NOMO-1 treated with DMSO at 0.1 percent for 48 hours (cell line): ENCODE data around the gene C4orf36.

Experiments
- DNase-seq: peaks from one replicate; lab custom pipeline; 2025; ENCODE audit not compliant: unreplicated experiment; lab: John Stamatoyannopoulos, UW

The C4orf36 gene, protein sequence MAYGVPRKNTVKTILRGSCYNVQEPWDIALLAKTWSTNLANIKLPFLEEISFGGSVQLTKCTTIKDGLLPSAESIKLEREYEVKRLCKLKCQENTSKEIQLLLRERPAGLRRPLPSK

DNA sequence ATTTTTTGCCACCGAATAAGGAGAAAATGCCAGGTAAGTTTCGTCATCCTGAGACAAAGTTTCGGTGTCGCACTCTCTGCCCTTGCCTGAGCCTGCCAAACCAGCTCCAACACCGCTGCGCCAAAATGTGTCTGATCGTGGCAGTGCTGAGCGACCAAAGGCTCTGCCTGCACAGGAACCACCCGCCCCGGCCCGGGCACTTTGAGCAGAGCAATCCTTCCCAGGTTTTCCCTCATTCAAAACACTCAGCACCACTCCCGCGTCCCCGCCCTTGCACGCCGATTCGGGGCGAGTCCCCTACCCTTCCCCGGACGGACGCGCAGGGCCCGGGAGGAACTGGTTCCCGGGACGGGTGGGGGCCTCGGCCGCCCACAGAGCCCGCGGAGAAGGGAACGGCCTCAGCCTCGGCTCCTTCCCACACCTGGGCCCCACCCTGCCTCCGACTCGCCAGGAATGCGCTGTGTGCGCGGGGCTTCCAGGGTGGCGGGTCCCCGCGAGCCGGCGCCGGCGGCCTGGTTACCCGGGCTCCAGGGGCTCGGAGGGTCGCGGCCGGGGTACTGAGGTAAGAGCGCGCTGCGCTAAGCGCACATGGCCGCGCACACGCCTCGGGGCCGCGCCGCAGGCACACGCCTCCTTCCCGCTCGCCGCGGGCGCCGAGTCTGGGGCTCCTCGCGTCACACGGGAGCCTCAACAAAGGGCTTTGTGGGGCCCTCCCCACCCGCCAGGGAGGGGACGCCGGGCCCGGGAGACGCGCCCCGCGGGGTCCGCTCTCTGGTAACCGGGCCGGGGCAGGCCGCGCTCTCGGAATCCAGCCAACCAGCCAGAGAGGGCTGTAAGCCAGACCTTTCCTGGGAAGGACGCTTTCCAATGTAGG lies at the start of gene C4orf36:
C4orf36 (minus strand) TSS at position 661 of the 874 bp plus-strand sequence. CDS start 902 bp downstream, outside the sequence.
- peak; percentile 49 for DNase-seq

DNA sequence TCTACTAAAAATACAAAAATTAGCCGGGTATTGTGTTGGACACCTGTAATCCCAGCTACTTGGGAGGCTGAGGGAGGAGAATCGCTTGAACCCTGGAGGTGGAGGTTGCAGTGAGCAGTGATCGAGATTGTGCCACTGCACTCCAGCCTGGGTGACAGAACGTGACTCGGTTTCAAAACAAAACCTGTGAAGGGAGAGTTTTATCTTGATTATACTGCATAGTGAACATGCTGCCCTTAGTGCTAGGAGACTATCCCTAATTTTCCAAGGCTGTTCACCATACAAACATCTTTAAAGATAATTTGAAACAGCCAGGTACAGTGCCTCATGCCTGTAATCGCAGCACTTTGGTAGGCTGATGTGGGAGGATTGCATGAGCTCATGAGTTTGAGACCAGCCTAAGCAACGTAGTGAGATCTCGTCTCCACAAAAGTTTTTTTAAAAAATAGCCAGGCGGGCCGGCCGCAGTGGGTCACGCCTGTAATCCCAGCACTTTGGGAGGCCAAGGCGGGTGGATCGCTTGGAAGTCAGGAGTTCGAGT lies 48.8 kb upstream of the C4orf36 start:
- DNase-seq, result no peak

DNA sequence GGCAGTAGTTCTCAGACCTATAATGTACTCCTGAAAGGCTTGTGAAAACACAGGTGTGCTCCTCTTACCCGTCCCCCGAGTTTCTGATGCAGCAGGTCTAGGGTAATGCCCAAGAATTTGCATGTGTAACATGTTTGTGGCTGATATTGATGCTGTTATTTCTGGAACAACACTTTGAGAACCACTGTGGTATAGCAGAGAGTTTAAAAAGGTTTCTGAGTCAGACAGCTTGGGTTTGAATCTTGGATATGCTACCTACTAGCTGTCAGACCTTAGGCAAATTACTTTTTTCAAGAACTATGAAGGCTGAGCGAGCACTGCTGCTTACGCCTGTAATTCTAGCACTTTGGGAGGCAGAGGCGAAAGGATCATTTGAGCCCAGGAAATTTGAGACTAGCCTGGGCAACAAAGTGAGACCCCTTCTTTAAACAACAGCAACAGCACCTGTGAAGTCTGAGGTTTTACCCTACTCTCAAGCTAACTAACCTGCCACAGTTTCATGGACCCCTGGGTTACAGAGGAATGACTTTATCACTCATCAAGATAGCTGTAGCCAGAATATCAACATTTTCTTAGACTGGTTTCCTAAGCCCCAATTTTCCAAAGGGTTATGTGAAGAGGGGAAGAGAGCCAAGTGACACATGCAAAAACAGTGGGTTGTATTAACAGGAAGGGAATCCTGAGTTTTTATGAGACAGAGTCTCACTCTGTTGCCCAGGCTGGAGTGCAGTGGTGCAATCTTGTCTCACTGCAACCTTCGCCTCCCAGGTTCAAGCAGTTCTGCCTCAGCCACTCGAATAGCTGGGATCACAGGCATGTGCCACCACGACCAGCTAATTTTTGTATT lies 47.7 kb upstream of the C4orf36 start:
- DNase-seq, result no peak

DNA sequence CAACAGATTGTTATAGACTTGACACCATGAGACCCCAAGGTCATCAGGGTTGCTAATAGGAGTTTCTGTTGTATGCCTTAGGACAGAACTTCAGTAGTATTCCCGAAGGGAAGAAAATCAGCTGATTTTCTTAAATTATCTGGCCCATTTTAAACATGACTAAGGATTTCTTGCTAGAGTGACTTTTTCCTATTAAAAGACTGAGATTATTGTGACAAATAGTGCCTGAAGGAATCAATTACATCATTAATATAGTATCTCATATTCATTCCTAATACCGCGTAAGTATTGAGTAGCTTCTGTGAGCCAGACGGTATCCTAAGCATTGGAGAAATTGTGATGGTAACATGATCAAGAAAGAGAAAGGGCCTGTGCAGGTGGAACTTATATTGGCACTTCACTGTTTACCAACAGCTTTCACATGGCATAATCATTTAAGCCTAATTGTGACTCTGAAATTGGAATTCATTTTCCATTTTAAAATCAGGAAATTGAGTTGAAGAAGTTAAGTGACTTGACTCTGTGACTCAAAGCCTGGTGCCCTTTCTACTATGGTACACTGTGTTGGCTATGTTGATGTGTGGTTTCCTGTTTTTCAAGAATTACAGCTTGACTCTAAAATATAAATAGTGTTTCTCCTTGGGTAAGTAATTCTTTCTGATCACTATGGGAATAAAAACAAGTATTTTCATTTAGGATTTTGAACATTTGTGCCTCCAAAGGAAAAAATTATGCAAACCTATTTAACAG lies 46.7 kb upstream of the C4orf36 start:
- peak; percentile 42 for DNase-seq

DNA sequence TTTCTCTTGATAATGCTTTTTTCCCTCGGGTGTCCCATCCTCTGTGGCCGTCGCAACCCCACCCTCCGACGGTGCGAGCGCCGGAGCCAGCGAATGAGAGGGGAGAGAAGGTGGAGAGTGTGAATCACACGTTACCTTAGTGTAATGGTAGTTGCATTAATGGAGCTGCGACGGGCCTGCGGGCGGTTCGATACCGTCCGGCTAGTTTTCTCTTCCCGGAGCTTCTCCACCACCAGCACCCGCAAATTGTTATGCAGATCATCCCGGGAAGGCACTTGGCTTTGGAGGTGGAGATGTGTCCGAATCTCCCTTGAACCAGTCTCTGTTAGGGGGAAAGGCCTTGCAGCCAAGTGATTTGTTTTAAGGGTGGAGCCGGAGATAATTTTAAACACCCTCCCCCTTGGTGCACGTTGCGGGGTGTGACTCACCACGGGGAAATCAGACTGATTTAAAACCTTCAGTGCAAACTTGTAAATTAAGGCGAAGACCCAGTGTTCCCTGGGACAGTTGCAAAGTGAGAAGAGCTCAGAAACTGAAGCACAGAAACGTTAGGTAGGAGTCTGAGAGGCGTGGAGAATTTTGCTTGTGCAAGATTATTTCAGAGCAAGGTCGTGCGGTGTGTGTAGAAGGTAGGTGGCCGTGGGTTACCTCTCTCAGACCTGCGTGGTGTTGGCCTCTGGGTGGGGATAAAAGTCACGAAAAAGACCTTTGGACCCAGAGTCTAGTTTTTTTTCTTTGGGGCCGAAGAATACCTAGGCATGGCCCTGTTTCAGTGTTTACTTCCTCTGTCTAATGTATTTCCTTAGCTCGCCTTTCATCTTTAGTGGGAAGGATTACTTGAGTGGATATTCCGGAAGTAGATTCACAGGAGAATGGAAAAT lies 43.9 kb upstream of the C4orf36 start:
- DNase-seq, result peak; percentile 88

DNA sequence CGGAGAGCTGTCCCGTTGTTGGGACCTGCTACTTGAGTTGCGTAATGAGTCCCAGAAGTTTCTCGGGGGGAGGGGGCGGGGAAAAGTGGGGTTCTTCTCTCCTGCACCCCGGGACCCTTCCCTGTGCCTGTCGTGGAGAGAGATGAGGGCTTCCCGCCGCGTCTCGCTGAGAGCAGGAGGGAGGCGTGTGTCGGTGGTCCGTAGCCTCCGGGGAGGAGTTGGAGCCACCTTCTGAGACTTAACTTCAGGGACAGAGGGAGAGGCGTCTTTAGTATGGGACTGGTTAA lies 43.3 kb upstream of the C4orf36 start:
- no peak for DNase-seq

GRCh38 chr4:86934771-86935565 lies 42.7 kb upstream of the C4orf36 start, which contains the start of gene AFF1:
Gene AFF1, plus strand, starts transcription at chr4:86935011. Its CDS starts 13,523 bp downstream, at chr4:86948534.
- peak; percentile 95 for DNase-seq

DNA sequence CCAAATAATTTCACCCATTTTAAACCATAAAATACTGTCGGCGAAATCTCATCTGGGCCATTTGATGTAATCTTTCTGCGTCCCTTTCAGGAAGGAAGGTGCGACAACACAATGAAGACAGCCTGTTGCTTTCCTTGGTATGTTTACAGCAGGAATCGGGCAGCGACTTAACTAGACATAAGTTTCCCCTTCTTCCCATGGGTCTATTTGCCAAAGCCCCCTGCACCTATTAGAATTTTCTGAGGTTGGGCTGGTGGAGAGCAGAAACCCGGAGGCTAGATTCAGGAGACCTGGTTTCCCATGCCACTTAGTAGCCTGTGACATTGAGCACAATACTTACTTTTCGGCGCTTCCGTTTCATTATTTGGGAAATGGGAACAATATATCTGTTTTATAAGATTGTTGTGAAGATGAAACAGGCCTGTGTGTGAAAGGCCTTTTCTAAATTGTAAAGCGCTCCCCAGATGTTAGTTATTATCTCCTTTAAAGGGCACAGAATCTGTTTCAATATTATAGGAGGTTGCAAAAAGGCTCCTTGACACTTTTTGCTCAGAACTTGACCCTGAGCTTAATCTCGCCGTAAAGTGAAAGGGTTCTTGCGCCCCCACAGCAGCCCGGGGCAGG lies 42.0 kb upstream of the C4orf36 start:
- DNase-seq, result peak; percentile 41

DNA sequence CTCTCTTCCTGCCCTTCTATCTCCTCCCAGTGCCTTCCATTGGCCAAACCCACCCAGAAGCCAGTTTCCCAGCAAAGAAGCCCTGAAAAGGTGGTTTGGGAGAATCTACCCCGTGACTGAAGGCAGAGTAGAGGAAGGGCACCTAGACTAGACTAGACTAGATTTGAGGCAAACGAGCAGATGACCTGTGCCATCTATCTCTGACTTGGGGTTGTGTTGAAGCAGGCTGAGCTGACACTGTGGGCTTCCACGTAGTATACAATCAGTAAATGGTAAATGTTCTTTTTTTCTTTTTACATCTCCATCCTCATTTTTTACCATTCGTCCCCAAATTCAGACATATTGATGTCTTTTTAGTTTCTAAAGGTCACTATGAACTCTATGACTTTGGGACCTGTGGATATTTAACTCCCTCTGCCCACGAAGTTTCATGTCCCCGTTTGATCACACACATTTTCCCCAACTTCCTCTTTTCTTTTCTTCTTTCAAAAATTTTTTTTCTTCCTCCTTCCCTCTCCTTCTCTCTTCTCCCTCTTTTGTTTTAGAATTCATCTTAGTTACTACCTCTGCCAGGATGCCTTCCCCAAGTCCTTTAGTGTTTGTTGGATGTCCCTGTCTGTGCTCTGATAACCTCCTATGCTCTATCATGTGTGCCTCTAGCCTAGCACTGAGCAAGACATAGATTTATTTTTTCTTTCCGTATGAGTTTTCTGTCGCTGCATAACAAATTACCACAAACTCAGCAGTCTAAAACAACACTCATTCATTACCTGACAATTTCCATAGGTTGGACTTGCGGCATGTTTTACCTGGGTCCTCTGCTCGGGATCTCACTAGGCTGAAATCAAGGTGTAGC lies 36.4 kb upstream of the C4orf36 start:
- DNase-seq, result peak; percentile 50

GRCh38 chr4:86927843-86928395 lies 35.7 kb upstream of the C4orf36 start:
- DNase-seq, result peak; percentile 57

GRCh38 chr4:86926435-86927086 lies 34.3 kb upstream of the C4orf36 start:
- no peak for DNase-seq

DNA sequence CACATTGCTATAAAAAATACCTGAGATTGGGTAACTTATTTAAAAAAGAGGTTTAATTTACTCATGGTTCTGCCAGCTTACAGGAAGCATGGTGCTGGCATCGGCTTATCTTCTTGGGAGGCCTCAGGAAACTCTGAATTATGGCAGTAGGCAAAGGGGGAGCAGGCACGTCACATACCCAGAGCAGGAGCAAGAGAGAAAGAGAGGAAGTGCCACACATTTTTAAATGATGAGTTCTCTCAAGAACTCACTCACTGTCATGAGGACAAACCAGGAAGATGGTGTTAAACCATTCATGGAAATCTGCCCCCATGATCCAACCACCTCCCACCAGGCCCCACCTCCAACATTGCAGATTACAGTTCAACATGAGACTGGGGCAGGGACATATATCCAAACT lies 32.6 kb upstream of the C4orf36 start:
- DNase-seq, result no peak

- DNase-seq, result peak; percentile 39
Observed at GRCh38 chr4:86921608-86922252, 29.5 kb upstream of the C4orf36 start.

- no peak for DNase-seq
Observed at GRCh38 chr4:86919561-86920223, 27.5 kb upstream of the C4orf36 start.

GRCh38 chr4:86918539-86919072 lies 26.4 kb upstream of the C4orf36 start:
- DNase-seq, result no peak
